HEK293T (cell line): ENCODE data around the gene SLC28A3.

Source experiments
- CTCF ChIA-PET: fragments of 350-600 bp; formaldehyde crosslinking; extraction: SDS; loops from one replicate; lab custom pipeline; 2021; ENCODE audit warnings: antibody characterized with exemption, inconsistent platforms; lab: Yijun Ruan, JAX
- POLR2A ChIA-PET: fragments of 350-600 bp; formaldehyde crosslinking; extraction: SDS; loops from one replicate; lab custom pipeline; 2020; ENCODE audit warnings: antibody characterized with exemption, inconsistent platforms; lab: Yijun Ruan, JAX
- DNase-seq: peaks from one replicate; pipeline ENCODE4 v3.0.0; 2012; ENCODE audit warnings: mixed read lengths; ENCODE audit errors: extremely low spot score
- ARNT ChIP-seq: fragments of 450-650 bp; IDR thresholded peaks from 2 replicates; pipeline ENCODE4 v1.6.1; 2017; ENCODE audit warnings: mild to moderate bottlenecking
- BHLHE40 ChIP-seq: fragments of 450-650 bp; IDR thresholded peaks from 2 replicates; pipeline ENCODE4 v1.6.1; 2016; ENCODE audit warnings: mild to moderate bottlenecking, moderate library complexity, borderline replicate concordance
- CTBP1 ChIP-seq: fragments of 450-650 bp; IDR thresholded peaks from 2 replicates; pipeline ENCODE4 v1.6.1; 2016; ENCODE audit warnings: borderline replicate concordance
- ELF4 ChIP-seq: fragments of 450-650 bp; IDR thresholded peaks from 2 replicates; pipeline ENCODE4 v1.6.1; 2017; ENCODE audit warnings: antibody characterized with exemption
- FOXA1 ChIP-seq: fragments of 450-650 bp; IDR thresholded peaks from 2 replicates; pipeline ENCODE4 v1.6.1; 2016; ENCODE audit warnings: mild to moderate bottlenecking
- FOXK2 ChIP-seq: fragments of 450-650 bp; IDR thresholded peaks from 2 replicates; pipeline ENCODE4 v1.6.1; 2016; ENCODE audit warnings: mild to moderate bottlenecking
- FOXM1 ChIP-seq: fragments of 450-650 bp; IDR thresholded peaks from 2 replicates; pipeline ENCODE4 v1.6.1; 2017; ENCODE audit warnings: mild to moderate bottlenecking, borderline replicate concordance
- HDGF ChIP-seq: fragments of 450-650 bp; IDR thresholded peaks from 2 replicates; pipeline ENCODE4 v1.6.1; 2017; ENCODE audit warnings: antibody characterized with exemption, borderline replicate concordance
- L3MBTL2 ChIP-seq: fragments of 450-650 bp; conservative IDR thresholded peaks from 2 replicates; pipeline ENCODE4 v1.6.1; 2016; ENCODE audit warnings: mild to moderate bottlenecking
- LEF1 ChIP-seq: fragments of 450-650 bp; IDR thresholded peaks from 2 replicates; pipeline ENCODE4 v1.6.1; 2017; ENCODE audit warnings: mild to moderate bottlenecking, borderline replicate concordance
- NFRKB ChIP-seq: fragments of 450-650 bp; IDR thresholded peaks from 2 replicates; pipeline ENCODE4 v1.6.1; 2016; ENCODE audit warnings: mild to moderate bottlenecking, moderate library complexity
- SP1 ChIP-seq: fragments of 450-650 bp; IDR thresholded peaks from 2 replicates; pipeline ENCODE4 v1.6.1; 2017
- SUZ12 ChIP-seq: fragments of 450-650 bp; IDR thresholded peaks from 2 replicates; pipeline ENCODE4 v1.6.1; 2016; ENCODE audit warnings: mild to moderate bottlenecking
- TARDBP ChIP-seq: fragments of 450-650 bp; IDR thresholded peaks from 2 replicates; pipeline ENCODE4 v1.6.1; 2016
- ZNF384 ChIP-seq: fragments of 450-650 bp; IDR thresholded peaks from 2 replicates; pipeline ENCODE4 v1.6.1; 2016
- TF ChIP-seq, protein P1 (sequence below): fragments of 450-650 bp; IDR thresholded peaks from 2 replicates; pipeline ENCODE4 v1.6.1; 2016

The SLC28A3 gene

DNA sequence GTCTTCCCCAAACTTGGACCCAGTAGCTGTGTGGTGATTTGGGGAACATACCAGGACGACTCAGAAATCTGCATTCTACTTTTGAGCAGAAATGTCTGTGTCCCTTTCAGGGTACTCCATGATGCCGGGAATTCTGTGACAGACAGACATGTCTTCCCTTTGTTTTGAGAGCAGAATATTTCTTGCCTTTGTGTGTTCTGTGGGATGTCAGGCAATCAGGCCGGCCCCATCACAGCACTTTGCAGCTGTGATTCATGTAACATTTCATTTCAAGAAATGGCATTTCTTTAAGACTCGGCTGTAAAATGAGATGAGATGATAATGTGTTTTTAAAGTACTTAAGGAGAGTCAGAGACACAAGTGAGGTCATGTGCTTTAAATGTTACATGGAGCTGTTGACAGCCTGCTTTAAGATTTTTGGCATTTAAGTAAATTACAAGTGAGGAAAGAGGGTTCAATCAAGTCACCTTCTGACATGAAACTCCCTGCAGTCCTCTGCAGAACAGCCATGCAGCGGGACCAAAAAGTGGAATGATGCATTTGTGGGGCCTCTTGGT, 98.7 kb downstream of the SLC28A3 start:
- DNase-seq, result no peak
- ChIA-PET CTCF (interaction anchor here (0.6 kb wide), 1 partner anchor 79 kb away, joined by 3 read pairs; no protein-coding TSS in a partner anchor), POLR2A (no interaction called here)
- TF ChIP-seq ZNF384 (no peak), ELF4 (no peak), ARNT (no peak), LEF1 (no peak), L3MBTL2 (no peak), CTBP1 (no peak), FOXM1 (no peak), SP1 (no peak), BHLHE40 (no peak), TARDBP (no peak), SUZ12 (no peak), HDGF (no peak), NFRKB (no peak)
- TF ChIP-seq, protein P1, sequence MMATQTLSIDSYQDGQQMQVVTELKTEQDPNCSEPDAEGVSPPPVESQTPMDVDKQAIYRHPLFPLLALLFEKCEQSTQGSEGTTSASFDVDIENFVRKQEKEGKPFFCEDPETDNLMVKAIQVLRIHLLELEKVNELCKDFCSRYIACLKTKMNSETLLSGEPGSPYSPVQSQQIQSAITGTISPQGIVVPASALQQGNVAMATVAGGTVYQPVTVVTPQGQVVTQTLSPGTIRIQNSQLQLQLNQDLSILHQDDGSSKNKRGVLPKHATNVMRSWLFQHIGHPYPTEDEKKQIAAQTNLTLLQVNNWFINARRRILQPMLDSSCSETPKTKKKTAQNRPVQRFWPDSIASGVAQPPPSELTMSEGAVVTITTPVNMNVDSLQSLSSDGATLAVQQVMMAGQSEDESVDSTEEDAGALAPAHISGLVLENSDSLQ, result no peak

DNA sequence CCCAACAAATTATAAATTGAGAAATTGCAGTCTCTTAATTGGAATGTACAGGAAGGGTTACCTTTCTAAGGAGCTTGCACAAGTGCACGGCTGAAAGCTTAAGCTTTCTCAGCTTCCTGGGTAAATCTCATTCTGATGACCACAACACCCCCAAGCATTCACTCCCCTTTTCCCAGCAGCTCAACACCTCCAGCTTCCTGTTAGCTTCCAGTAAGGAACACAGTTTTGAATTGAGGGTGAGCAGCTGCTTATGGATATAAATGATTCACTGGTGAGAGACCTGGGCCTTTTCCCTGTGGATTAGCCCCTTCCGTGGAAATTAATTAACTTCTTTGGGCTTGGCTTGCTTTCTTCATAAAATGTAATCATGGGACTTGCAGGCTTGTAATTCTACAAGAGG, 101.2 kb downstream of the SLC28A3 start:
- CTCF ChIA-PET, result no interaction called here

GRCh38 chr9:84238652-84239051, 101.9 kb downstream of the SLC28A3 start:
- no peak for DNase-seq
- TF ChIP-seq FOXK2 (no peak), ARNT (no peak), L3MBTL2 (peak; percentile 50; the same call in 1 of the 2 replicates), SP1 (no peak), FOXM1 (no peak)
- ChIA-PET POLR2A (no interaction called here), CTCF (no interaction called here)

More for the DNA sequence above, 101.2 kb downstream of the SLC28A3 start:
- POLR2A ChIA-PET, result no interaction called here
- TF ChIP-seq BHLHE40 (no peak), FOXA1 (no peak), L3MBTL2 (no peak), LEF1 (no peak), HDGF (no peak), CTBP1 (no peak), SUZ12 (no peak), ELF4 (no peak), ZNF384 (no peak), TARDBP (no peak), SP1 (no peak), FOXK2 (no peak), FOXM1 (no peak), NFRKB (no peak), ARNT (no peak)
- TF ChIP-seq, protein P1, result no peak
- DNase-seq, result no peak

GRCh38 chr9:84235511-84235910, 105.0 kb downstream of the SLC28A3 start:
- CTCF ChIA-PET, result no interaction called here
- TF ChIP-seq CTBP1 (no peak), L3MBTL2 (no peak)
- DNase-seq, result no peak
- POLR2A ChIA-PET, result no interaction called here

DNA sequence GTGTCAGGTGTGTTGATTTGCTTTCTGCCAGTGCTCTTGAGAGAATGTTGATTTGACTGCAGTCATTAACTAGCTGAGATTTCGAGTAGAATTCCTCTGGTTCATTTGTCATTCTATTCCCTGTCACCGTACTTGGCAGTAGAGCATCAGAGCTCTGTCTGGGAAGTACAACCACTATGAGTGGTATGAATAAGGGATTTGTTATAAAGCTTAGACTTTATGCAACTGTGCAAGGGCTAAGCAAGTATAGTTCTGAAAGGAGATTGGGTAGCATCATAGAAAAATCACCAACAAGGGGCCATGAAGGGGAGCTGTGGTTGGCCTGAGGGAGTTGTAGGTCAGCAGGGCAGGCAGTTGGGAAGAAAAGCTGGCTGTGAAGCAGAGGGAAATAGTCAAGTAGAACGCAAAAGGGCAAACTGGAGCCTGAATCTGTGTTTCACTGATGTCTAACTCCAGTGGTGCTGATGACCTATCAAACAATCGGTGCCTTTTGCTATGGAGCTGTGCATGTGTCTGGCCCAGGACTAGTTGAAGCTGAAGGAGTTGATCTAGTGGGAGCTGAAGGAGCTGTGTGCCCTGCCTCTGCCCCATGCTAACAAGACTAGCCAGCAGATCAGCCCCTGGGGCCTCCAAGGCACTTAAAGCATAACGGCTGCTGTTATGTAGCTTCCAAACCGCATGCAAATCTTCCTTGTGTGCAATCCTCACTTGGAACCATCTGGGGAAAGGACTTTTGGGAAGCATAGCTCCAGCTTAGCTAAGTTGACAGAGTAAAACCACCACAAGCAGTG, 110.0 kb downstream of the SLC28A3 start:
- CTCF ChIA-PET, result no interaction called here
- no peak for DNase-seq
- POLR2A ChIA-PET, result no interaction called here

GRCh38 chr9:84229191-84229590, 111.4 kb downstream of the SLC28A3 start:
- DNase-seq, result no peak
- TF ChIP-seq ELF4 (no peak), NFRKB (no peak), FOXA1 (no peak), TARDBP (no peak), ZNF384 (no peak), ARNT (no peak), SUZ12 (no peak), HDGF (no peak)
- TF ChIP-seq, protein P1, result no peak
- ChIA-PET CTCF (no interaction called here), POLR2A (no interaction called here)

More for the DNA sequence above, 110.0 kb downstream of the SLC28A3 start:
- TF ChIP-seq ARNT (no peak), SP1 (no peak), BHLHE40 (no peak), ZNF384 (no peak), TARDBP (no peak), FOXK2 (no peak), CTBP1 (no peak), HDGF (no peak), LEF1 (no peak), ELF4 (no peak)
- TF ChIP-seq, protein P1, result no peak
